ENCODE measurements around the gene PGAP3.

PGAP3 gene

DNA sequence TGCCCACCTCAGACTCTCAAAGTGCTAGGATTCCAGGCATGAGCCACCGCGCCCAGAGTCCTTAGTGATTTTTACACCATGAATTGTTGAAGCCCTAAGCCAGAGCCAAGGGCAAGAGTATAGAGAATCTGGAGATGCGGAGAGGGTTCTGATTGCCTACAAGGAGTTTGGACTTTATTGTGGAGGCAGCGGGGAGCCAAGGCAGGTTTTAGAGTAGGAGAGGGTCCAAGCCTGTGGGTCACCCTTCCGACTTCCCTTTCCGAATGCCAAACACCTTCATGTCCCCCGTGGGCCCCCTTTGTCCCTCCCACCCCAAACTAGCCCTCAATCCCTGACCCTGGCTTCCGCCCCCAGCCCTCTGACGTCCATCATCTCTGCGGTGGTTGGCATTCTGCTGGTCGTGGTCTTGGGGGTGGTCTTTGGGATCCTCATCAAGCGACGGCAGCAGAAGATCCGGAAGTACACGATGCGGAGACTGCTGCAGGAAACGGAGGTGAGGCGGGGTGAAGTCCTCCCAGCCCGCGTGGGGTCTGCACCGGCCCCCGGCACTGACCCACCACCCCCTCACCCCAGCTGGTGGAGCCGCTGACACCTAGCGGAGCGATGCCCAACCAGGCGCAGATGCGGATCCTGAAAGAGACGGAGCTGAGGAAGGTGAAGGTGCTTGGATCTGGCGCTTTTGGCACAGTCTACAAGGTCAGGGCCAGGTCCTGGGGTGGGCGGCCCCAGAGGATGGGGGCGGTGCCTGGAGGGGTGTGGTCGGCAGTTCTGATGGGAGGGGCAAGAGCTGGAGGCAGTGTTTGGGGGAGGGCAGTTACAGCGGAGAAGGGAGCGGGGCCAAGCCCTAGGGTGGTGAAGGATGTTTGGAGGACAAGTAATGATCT is 35.4 kb upstream of the PGAP3 start:
- TF ChIP-seq, protein P1, sequence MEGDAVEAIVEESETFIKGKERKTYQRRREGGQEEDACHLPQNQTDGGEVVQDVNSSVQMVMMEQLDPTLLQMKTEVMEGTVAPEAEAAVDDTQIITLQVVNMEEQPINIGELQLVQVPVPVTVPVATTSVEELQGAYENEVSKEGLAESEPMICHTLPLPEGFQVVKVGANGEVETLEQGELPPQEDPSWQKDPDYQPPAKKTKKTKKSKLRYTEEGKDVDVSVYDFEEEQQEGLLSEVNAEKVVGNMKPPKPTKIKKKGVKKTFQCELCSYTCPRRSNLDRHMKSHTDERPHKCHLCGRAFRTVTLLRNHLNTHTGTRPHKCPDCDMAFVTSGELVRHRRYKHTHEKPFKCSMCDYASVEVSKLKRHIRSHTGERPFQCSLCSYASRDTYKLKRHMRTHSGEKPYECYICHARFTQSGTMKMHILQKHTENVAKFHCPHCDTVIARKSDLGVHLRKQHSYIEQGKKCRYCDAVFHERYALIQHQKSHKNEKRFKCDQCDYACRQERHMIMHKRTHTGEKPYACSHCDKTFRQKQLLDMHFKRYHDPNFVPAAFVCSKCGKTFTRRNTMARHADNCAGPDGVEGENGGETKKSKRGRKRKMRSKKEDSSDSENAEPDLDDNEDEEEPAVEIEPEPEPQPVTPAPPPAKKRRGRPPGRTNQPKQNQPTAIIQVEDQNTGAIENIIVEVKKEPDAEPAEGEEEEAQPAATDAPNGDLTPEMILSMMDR (IDR thresholded peaks at IDR 0.05; ENCODE audit: control insufficient read depth, insufficient read depth, low read depth, low read length, missing control alignments), result no peak
- H3K4me3 ChIP-seq (ENCODE audit: control insufficient read depth, low read depth, low read length), result no peak overlapping the region
- DNase-seq (ENCODE audit: low read depth), result no peak

DNA sequence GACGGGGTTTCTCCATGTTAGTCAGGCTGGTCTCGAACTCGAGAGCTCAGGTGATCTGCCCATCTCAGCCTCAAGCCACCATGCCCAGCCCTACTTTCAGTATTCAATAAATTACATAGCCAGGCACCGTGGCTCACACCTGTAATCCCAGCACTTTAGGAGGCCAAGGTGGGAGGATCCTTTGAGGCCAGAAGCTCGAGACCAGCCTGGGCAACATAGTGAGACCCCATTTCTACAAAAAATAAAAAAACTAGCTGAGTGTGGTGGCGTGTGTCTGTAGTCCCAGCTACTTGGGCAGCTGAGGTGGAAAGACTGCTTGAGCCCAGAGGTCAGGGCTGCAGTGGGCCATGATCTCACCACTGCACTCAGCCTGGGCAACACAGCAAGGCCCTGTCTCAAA is 34.2 kb upstream of the PGAP3 start:
- TF ChIP-seq, protein P1 (IDR thresholded peaks at IDR 0.05; ENCODE audit: control insufficient read depth, insufficient read depth, low read depth, low read length, missing control alignments), result no peak
- H3K4me3 ChIP-seq (ENCODE audit: control insufficient read depth, low read depth, low read length), result no peak overlapping the region
- DNase-seq (ENCODE audit: low read depth), result no peak

DNA sequence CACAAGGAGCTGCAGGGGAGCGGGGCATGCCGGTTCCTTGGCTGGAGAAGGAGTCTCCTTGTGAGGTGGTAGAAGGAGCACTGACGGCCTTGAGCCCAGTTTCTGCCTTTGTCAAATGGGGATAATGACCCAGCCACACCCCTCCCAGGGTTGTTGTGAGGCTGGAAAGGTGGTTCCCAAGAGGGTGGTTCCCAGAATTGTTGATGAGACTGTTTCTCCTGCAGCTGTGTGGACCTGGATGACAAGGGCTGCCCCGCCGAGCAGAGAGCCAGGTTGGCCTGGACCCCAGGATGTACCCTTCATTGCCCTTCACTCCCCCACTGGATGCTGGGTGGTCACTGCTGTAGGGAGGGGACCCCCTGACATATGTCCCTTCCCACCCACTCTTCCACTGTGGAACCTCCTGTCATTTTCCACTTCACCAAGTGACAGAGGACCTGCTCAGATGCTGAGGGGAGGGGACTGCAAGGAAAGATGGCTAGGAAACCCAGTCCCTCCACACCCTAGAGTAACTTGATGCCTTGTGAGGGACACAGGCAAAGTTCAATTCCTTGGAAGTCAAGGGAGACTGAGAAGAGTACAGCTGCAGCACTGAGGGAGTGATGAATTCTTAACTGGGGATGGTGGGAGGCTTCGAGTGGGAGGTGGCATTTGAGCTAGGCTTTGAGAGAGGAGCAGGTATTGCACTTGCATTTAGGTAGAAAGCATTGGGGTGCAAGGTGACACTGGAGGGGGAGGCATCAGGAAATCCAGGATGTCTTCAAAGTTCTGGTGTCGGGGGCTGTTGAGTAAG is 31.9 kb upstream of the PGAP3 start:
- H3K4me3 ChIP-seq (ENCODE audit: control insufficient read depth, low read depth, low read length), result no peak overlapping the region
- TF ChIP-seq, protein P1 (IDR thresholded peaks at IDR 0.05; ENCODE audit: control insufficient read depth, insufficient read depth, low read depth, low read length, missing control alignments), result no peak
- no peak for DNase-seq (ENCODE audit: low read depth)

DNA sequence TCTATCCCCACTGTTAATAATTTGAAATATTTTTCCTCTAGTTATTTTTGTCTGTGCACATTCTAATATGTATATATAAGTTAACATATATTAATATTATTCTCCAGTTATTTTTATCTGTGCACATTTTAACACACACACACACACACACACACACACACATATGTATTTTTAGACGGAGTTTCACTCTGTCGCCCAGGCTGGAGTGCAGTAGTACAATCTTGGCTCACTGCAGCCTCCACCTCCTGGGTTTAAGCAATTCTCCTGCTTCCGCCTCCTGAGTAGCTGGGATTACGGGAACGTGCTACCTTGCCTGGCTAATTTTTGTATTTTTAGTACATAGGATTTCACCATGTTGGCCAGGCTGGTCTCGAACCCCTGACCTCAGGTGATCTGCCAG is 29.8 kb upstream of the PGAP3 start:
- no peak overlapping the region for H3K4me3 ChIP-seq (ENCODE audit: control insufficient read depth, low read depth, low read length)
- DNase-seq (ENCODE audit: low read depth), result no peak
- TF ChIP-seq, protein P1 (IDR thresholded peaks at IDR 0.05; ENCODE audit: control insufficient read depth, insufficient read depth, low read depth, low read length, missing control alignments), result no peak

DNA sequence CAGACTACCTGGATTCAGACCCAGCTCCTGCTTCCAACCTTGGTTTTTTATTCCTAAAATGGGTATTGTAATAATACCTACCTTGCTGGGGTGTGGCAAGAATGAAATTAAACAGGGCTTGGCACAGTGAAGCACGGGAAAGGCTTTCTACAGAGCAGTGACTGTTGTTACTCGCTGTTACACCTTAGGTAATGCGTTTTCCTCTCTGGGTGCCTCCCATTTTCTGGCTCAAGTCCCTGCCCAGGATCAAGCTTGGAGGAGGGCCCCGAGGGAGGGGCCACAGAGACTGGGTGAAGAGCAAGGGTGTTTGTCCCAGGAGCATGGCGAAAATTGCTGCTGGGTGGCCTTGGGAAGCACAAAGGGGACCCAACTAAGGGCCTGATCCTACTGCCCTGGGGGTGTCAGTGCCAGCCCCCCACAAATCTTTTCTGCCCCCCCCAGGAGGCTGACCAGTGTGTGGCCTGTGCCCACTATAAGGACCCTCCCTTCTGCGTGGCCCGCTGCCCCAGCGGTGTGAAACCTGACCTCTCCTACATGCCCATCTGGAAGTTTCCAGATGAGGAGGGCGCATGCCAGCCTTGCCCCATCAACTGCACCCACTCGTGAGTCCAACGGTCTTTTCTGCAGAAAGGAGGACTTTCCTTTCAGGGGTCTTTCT is 29.2 kb upstream of the PGAP3 start:
- no peak overlapping the region for H3K4me3 ChIP-seq (ENCODE audit: control insufficient read depth, low read depth, low read length)
- TF ChIP-seq, protein P1 (IDR thresholded peaks at IDR 0.05; ENCODE audit: control insufficient read depth, insufficient read depth, low read depth, low read length, missing control alignments), result no peak
- no peak for DNase-seq (ENCODE audit: low read depth)

DNA sequence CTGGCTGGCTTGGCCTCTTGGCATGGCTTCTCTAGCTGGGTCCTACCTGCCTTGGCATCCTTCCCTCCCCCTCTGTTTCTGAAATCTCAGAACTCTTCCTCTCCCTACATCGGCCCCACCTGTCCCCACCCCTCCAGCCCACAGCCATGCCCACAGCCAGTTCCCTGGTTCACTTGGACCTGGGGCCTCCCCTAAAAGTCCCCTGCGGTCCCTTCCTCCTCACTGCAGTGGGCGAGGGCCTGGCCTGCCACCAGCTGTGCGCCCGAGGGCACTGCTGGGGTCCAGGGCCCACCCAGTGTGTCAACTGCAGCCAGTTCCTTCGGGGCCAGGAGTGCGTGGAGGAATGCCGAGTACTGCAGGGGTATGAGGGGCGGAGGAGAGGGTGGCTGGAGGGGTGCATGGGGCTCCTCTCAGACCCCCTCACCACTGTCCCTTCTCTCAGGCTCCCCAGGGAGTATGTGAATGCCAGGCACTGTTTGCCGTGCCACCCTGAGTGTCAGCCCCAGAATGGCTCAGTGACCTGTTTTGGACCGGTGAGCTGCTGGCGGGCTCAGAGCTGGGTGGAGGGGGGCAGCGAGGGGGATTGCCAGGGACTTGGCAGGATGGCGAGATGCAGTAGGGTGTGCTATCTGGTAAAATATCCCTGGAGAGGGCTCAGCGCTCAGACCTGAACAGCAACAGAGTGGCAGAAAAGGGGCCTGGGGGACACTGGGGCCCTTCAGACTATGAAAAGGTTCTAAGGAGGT is 28.4 kb upstream of the PGAP3 start:
- DNase-seq (ENCODE audit: low read depth), result no peak
- TF ChIP-seq, protein P1 (IDR thresholded peaks at IDR 0.05; ENCODE audit: control insufficient read depth, insufficient read depth, low read depth, low read length, missing control alignments), result no peak

More for the DNA sequence above, 28.4 kb upstream of the PGAP3 start:
- H3K4me3 ChIP-seq (ENCODE audit: control insufficient read depth, low read depth, low read length), result no peak overlapping the region
